GM18508 (cell line): ENCODE results near the gene PIK3R4.

Experiments used
- ATAC-seq: cut with Tn5 transposase; IDR thresholded peaks from one replicate; pipeline ENCODE4 v1.9.1; 2021; ENCODE audit warnings: moderate number of reproducible peaks; ENCODE audit not compliant: insufficient read depth, unreplicated experiment

PIK3R4 gene

DNA sequence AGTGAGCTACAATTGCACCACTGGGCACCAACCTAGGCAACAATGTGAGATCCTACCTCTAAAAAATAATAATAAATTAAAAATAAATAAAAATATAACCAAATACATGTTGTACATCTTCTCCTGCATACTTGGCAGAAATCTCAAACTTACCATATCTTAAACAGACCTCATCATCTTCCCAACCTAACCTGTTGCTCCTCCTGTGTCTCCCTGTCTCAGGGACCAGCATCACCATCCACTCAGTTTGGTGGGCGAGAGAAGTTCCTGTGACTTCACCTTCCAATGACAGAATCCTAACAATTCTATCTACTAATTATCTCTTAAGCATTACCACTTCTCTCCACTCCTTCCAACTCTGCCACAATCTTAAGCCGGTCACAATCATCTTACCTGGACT is 3.3 kb downstream of the PIK3R4 start:
- no peak for ATAC-seq

DNA sequence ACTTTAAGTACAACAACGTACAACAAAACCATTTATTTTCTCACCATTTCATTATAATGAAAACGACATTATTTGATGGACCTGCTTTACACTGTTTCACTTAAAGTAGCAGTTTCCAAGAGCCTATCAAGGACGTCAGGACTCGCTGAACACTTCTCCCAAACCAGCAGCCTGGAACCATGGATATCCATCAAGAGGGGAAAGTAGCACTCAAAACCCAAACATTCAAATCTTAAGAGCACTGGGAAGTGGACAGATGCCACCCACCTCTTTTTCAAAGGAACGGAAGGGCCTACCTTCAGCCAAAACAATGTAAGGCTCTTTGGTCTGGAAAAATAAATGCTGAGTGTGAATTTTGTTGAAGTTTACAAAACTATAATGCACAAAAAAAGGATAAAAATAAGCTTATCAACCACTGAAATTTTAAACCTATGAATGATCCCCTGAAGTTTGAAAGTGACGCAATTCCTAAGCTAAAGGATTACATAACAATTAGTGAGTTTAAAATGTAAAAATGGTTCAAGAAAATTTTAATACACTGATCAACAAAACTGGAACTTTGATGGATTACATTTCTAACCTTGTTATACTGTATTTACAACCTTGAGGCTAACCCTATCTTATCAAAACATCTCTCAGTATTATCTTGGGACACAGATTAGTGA is 4.6 kb downstream of the PIK3R4 start:
- no peak for ATAC-seq

DNA sequence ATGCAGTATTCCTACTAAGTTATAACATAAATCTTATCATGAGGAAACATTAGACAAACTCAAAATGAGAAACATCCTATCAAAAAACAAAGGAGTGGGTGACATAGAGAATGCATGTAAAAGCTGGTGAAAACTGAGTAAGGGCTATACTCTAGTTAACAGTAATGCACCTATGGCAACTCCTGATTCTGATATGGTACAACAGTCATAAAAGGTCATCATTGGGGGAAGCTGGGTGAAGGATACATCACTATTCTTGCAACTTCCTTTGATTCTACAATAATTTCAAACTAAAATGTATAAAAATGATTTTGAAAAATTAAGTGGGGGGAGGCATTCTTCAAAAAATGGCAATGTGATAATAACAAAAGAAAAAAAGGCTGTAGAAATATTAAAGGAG is 6.8 kb downstream of the PIK3R4 start:
- no peak for ATAC-seq

DNA sequence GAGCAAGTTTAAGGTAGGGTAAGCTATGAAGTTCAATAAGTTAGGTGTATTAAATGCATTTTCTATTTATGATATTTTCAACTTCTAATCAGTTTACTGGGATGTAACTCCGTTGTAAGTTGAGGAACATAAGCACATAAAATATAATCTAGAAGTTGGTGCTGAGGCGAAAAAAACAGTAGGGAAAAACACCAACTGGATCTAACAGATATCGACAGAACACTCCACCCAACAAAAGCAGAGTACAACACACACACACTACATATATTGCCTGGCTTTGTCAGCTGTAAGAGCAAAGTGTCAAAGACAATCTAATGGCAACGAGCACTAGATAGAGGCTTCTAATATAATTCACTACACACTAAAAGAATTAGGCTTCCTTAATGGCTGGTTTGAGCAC is 8.4 kb downstream of the PIK3R4 start:
- ATAC-seq: no peak

GRCh38 chr3:130737622-130738021 is 9.0 kb downstream of the PIK3R4 start:
- no peak for ATAC-seq

DNA sequence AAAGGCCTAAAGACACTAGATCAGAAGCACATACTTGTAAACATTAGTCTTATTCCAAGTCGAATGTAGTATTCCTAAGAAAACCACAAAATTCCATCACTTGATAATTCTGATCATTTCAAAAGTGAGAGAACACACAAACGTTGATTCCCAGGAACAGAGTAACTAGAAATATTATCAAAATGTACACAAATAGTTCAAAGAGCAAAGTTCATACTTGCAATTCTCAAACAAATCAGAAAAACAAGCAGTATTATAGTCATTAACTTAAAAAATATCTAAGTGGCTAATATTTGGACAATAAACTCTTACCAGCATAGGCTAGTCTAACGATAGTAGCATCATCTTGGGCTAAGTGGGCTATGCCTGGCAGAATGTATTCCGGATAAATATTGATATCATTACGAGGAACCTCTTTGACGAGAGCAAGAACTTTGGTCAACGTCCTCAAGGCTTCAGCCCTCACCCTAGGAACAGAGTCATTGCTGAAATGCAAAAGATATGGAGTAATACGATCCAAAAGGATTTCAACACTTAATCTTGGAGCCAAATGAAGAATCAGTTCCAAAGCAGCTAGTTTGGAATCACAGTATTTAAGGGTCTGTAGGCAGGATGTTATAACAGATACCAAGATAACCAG is 13.3 kb downstream of the PIK3R4 start:
- ATAC-seq: no peak

- no peak for ATAC-seq
Observed at GRCh38 chr3:130732501-130732900, 14.1 kb downstream of the PIK3R4 start.

- ATAC-seq: no peak
Observed at GRCh38 chr3:130731817-130732216, 14.8 kb downstream of the PIK3R4 start.

GRCh38 chr3:130729154-130729553 is 17.5 kb downstream of the PIK3R4 start:
- no peak for ATAC-seq

- ATAC-seq: no peak
Observed at GRCh38 chr3:130728037-130728436, 18.6 kb downstream of the PIK3R4 start.

GRCh38 chr3:130725746-130726145 is 20.9 kb downstream of the PIK3R4 start:
- ATAC-seq: no peak

DNA sequence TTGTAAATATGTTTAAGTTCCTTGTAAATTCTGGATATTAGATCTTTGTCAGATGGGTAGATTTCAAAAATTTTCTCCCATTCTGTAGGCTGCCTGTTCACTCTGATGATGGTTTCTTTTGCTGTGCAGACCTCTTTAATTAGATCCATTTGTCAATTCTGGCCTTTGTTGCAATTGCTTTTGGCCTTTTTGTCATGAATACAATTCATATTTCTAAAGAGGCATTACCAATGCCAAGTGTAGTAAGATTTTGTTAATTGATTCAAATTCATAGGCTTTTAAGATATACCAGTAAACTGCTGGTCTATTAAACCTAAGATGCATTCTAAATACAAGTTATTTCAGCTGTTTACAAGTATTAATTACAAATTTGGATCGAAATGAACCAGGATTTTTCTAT is 31.0 kb downstream of the PIK3R4 start:
- no peak for ATAC-seq

DNA sequence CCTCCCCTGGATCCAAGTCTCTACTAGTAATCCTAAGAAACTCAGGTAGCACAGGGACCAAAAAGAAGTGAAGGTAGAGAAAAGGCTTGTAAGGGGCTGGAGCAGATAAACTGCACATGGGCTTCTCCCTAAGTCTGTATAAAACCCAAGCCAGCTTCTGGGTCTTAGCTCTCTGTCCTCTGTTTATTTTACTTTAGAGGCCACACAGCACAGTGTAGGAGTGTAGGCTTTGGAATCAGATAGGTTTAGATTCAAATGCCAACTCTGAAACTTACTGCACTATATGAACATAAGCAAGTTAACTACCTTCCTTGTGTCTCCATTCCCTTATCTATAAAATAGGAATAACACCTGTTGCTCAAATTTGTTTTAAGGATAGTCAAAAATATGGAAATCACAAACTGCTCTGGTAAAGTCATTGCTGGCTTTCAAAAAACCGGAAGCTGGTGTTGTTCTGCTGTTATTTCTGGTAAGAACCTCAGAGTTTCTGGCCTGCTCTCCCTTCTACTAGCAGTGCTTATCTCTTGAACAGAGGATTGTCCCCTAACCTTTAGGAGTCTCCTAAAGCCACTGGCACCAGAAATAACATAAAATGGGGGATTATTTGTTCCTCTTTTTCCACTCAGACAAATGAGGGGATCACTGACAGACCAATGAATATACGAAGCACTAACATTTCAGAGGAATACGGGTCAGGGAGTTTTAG is 33.8 kb downstream of the PIK3R4 start:
- ATAC-seq: no peak

DNA sequence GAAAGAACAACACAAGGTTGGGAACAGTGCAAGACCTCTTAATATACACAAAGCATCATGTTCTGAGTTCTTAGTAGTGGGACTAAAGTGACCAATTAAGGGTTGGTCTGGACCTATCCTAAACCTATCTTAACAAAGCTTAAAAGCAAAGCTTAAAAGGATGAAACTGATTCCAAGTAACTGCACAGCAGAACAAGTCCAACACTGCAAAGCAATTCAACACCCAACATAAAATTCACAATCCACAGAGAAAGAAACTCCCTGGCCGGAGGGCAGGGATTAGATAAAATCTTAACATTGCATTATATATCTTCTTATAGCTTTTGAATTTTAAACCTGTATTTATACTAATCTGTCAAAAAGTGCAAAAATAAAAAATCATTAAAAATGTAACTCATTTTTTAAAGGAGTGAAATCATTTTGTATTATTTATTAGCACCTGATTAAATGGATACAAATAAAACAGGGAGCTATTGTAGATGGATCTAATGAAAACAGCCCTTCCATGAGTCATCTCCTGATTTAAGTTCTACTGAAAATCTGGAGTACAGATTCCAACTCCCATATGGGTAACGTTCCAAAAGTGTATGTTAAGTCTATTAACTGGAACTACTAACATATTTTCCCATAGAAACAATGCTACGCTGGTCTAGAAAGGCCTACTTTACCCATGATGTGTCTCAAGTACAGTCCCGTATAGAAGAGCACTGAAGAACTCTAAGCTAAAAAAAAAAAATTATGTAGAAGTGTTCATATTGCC is 34.9 kb downstream of the PIK3R4 start:
- ATAC-seq: no peak

DNA sequence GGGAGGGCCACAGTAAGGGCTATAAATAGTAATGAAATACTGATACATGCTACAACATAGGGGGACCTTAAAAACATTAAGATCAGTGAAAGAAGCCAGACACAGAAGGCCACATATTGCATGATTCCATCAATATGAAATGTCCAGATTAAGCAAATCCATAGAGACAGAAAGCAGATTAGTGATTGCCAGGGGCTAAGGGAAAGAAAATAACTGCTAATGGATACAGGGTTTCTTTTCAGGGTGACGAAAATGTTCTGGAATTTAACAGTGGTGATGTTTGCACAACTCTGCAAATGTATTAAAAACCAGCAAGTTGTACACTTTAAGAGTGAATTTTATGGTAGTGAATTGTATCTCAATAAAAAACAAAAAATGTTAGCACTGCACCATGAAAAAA is 37.0 kb downstream of the PIK3R4 start:
- no peak for ATAC-seq

DNA sequence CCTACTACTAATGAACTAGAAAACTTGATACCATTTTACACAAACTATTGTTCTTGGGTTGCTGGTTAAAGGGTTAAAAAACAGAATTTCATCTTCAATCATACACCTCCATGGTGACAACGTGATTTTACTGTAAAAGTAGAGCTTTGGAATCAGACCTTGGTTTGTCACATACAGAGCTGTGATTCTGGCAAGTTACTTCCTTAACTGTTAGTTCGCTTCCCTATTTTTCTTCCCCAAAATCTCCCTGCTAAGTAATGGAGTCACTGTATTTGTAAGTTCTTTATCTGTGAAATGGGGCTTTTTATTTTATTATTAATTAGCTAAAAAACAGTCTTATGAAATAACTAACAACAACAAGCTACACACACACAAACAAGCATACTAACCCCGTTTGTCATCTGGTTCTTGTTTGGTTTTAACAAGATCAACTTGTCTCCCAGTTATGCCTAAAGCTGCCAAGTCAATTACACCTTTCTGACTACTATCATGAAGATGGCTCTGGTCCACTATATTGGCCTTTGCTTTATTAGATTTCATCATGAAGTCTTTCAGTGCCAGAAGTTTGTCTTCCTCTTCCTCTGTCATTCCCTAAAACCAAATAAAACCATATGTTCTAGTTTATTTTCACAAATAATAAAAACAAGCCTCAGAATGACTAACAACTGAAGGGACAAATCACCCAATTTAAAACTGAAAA is 38.6 kb downstream of the PIK3R4 start:
- no peak for ATAC-seq

- no peak for ATAC-seq
Observed at GRCh38 chr3:130705501-130705900, 41.1 kb downstream of the PIK3R4 start.

GRCh38 chr3:130702985-130703384 is 43.6 kb downstream of the PIK3R4 start:
- ATAC-seq: no peak

GRCh38 chr3:130700541-130700940 is 46.1 kb downstream of the PIK3R4 start:
- ATAC-seq: no peak

GRCh38 chr3:130699765-130700164 is 46.9 kb downstream of the PIK3R4 start:
- no peak for ATAC-seq
